Stomach smooth muscle (tissue), 2 donors: Measurements from ENCODE around the gene ABCC5.

Experiments used
- H3K27ac ChIP-seq: one replicate; pipeline ENCODE4 v1.7.0; 2013; ENCODE audit warnings: mild to moderate bottlenecking, low read length, inconsistent platforms
- H3K27me3 ChIP-seq, 2 donors: one replicate each; pipeline ENCODE4 v1.7.0; 2013; ENCODE audit warnings: low read length in 2 of 2; ENCODE audit not compliant: insufficient read depth in 2 of 2, control insufficient read depth in 1 of 2
- H3K36me3 ChIP-seq, 2 donors: one replicate each; pipeline ENCODE4 v1.7.0; 2013; ENCODE audit warnings: low read length in 2 of 2; ENCODE audit not compliant: control insufficient read depth in 2 of 2, insufficient read depth in 2 of 2
- H3K4me1 ChIP-seq: one replicate; pipeline ENCODE4 v1.7.0; 2013; ENCODE audit warnings: low read length; ENCODE audit not compliant: control insufficient read depth, insufficient read depth
- H3K4me3 ChIP-seq, 2 donors: one replicate each; pipeline ENCODE4 v1.7.0; 2013; ENCODE audit warnings: low read length in 2 of 2
- H3K9ac ChIP-seq, 2 donors: one replicate each; pipeline ENCODE4 v1.7.0; 2013; ENCODE audit warnings: low read length in 2 of 2, mild to moderate bottlenecking in 1 of 2
- H3K9me3 ChIP-seq, 2 donors: one replicate each; pipeline ENCODE4 v1.7.0; 2013; ENCODE audit warnings: low read length in 2 of 2; ENCODE audit not compliant: control insufficient read depth in 2 of 2
- donor health status: healthy.
- donor health status: Pancreatic carcinoma.

The ABCC5 gene

DNA sequence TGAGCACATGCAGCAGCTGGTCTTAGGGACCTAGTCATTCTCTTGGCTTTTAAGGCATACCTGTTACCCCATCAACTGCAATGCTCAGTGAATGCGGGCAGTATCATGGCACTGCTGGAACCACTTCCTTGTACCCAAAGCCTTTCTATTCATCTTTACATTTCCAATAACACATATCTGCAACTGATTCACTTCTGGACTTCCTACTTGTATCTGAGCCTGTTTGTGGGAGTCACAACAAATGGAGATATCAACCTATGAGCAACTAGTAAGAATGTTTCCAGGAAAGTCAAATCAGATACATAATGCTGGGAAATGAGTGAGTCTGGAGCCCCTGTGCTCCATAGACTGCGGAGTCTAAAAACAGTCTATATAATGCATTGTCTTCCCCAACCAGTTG lies 71.6 kb downstream of the ABCC5 start:
- H3K4me3 ChIP-seq, result no peak overlapping the region
- H3K27me3 ChIP-seq, result no peaks in the 10 kb centered on the region
- peaks cover 45 to 51% of the 10 kb centered on the region in 2 donors for H3K36me3 ChIP-seq
- no peaks in the 10 kb centered on the region for H3K4me1 ChIP-seq
- no peak overlapping the region for H3K9ac ChIP-seq
- no peak overlapping the region for H3K27ac ChIP-seq
- H3K9me3 ChIP-seq, result no peaks in the 10 kb centered on the region

DNA sequence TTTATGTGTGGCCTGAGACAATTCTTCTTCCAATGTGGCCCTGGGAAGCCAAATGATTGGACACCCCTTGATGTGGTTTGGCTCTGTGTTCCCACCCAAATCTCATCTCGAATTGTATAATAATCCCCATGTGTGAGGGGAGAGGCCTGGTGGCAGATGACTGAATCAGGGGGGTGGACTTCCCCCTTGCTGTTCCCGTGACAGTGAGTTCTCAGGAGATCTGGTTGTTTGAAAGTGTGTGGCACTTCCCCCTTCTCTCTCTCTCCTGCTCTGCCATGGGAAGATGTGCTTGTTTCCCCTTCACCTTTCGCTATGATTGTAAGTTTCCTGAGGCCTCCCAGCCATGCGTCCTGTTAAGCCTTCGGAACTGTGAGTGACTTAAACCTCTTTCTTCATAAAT lies 72.9 kb downstream of the ABCC5 start:
- H3K9ac ChIP-seq, result no peak overlapping the region
- H3K9me3 ChIP-seq, result no peaks in the 10 kb centered on the region
- no peak overlapping the region for H3K4me3 ChIP-seq
- no peaks in the 10 kb centered on the region for H3K4me1 ChIP-seq
- H3K36me3 ChIP-seq, result peaks cover 42 to 44% of the 10 kb centered on the region in 2 donors
- no peak overlapping the region for H3K27ac ChIP-seq
- no peaks in the 10 kb centered on the region for H3K27me3 ChIP-seq

DNA sequence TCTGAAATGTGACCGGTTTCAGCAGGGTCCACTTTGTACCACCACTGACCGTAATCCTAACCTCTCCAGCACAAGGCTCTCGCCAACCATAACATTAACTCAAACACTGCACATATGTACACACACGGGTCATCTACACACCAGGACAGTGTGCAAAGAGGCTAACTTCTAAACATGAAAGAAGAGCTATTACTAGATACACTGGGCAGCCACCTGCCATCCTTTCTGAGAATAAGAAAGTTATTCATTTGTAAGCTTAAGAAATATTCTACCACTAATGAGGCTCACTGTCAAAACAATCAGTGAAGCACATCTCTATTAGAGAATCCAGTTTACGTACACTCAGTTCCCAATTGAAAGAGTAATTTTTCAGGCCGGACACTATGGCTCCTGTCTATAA lies 73.9 kb downstream of the ABCC5 start:
- Histone ChIP-seq H3K27ac (no peak overlapping the region), H3K27me3 (no peaks in the 10 kb centered on the region), H3K4me1 (no peaks in the 10 kb centered on the region), H3K4me3 (no peak overlapping the region), H3K36me3 (peaks cover 35 to 36% of the 10 kb centered on the region in 2 donors), H3K9ac (no peak overlapping the region), H3K9me3 (no peaks in the 10 kb centered on the region)

DNA sequence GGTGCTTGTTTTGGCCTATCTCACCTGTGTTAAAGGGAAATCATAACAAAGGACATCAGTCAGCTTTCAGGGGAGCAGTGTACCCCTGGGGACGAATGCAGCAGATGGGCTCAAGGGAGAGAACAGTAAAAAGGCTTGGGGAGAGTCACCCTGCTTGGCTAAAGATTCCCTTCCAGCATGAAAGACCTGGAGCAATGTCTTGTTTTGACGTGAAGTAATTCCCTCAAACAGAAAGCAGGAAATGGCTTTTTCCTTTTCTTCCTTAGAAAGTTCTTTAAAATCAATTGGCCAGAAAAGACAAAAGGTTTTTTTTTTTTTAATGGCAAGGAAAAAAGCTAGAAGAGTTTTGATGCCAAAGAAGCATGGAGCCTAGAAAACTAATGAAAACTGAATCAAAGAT lies 76.5 kb downstream of the ABCC5 start:
- Histone ChIP-seq H3K4me3 (no peak overlapping the region), H3K4me1 (no peaks in the 10 kb centered on the region), H3K9ac (no peak overlapping the region), H3K36me3 (peaks cover 38 to 40% of the 10 kb centered on the region in 2 donors), H3K9me3 (no peaks in the 10 kb centered on the region), H3K27ac (no peak overlapping the region), H3K27me3 (no peaks in the 10 kb centered on the region)

DNA sequence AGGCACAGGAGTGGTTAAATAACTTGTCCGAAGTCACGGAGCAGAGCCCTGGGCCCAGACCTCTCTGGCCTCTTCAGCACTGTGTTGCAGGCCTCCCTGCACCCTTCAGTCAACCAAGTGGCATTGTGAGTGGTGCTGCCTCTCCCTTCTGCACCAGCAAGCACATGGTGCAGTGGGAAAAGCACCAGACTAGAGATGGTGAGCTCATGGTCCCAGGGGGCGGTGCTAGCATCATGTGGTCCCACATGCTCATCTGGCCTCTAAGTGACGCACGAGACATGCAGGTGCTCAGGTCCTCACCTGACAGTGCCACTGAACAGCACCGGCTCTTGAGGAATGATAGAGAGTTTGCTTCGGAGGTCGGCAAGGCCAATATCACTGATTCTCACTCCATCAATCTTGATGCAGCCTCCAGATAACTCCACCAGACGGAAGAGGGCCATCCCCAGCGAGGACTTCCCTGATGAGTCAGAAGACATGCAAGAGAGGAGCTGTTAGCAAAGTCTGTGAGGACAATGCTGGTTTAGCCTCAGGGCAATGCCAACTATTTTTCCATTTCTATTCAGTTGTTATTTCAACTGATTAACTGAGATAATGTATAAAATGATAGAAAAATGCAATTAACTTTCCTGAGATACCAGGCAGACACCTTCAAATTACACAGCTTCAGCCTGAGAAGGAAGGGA lies 79.9 kb downstream of the ABCC5 start:
- H3K27me3 ChIP-seq, result no peaks in the 10 kb centered on the region
- H3K36me3 ChIP-seq, result peaks cover 21 to 23% of the 10 kb centered on the region in 2 donors
- no peaks in the 10 kb centered on the region for H3K4me1 ChIP-seq
- H3K9me3 ChIP-seq, result no peaks in the 10 kb centered on the region
- H3K4me3 ChIP-seq, result no peak overlapping the region
- no peak overlapping the region for H3K27ac ChIP-seq
- no peak overlapping the region for H3K9ac ChIP-seq

DNA sequence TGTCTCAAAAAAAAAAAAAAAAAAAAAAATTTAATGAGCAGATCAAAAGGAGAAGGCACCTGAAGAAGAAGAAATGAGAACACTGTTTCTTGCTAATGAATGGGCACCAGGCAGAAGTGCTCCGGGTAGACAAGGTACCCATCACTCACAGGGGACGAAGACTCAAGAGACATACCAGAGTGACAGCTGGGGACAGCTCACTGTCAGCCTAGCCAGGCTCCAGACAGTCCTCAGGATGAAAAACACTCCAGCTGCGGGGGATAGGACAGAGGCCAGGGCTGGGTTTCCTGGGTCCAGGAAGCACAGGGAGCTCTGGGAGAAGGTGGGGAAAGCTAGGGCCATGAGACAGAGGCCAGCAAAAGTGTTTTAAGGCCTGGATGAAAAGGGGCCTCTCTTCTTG lies 84.5 kb downstream of the ABCC5 start:
- Histone ChIP-seq H3K27me3 (no peaks in the 10 kb centered on the region), H3K4me3 (no peak overlapping the region), H3K36me3 (peaks cover 12 to 25% of the 10 kb centered on the region in 2 donors), H3K9ac (no peak overlapping the region), H3K9me3 (no peaks in the 10 kb centered on the region), H3K27ac (no peak overlapping the region), H3K4me1 (no peaks in the 10 kb centered on the region)

DNA sequence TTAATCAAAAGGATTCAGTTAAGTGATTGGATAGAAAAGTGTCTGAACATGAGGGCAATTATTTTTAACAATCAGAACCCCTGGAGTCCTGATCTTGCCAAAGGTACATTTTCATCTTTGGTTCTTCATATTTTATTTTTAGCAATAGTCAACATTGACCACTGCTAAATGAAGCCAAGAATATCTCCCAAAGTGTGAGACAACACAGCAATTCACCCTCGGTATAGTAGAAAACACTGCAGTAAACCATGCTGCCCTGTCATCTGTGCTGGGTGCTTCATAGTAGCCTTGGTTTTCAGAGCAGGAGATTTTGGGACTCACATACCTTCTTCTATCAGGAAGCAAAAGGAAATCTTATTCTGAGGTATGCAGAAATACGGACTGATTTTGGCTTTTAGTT lies 85.8 kb downstream of the ABCC5 start:
- Histone ChIP-seq H3K27me3 (no peaks in the 10 kb centered on the region), H3K36me3 (peaks cover 15 to 21% of the 10 kb centered on the region in 2 donors)

DNA sequence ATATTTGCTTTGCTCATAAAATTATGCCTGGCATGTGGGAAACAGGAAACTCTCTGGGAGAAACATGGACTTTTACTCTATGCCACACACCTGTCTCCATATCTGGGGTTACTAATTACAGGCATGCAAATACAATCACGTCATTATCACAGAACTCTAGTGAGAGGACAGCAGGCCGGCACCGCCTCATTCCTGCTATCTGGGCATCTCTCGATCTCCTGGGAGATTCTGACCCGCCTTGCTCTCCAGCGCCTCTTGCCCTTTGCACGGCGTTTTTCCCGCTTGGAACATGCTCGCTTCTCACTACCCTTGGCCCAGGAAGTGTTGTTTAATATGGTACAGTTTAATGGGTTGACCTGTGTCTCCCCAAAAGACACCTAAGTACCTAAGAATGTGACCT lies 87.6 kb downstream of the ABCC5 start:
- peaks cover 19 to 24% of the 10 kb centered on the region in 2 donors for H3K36me3 ChIP-seq
- H3K9me3 ChIP-seq, result no peaks in the 10 kb centered on the region
- H3K27ac ChIP-seq, result no peak overlapping the region
- no peaks in the 10 kb centered on the region for H3K27me3 ChIP-seq
- H3K4me3 ChIP-seq, result no peak overlapping the region
- no peaks in the 10 kb centered on the region for H3K4me1 ChIP-seq
- H3K9ac ChIP-seq, result no peak overlapping the region

More for the DNA sequence above, 85.8 kb downstream of the ABCC5 start:
- Histone ChIP-seq H3K4me3 (no peak overlapping the region), H3K4me1 (no peaks in the 10 kb centered on the region), H3K9me3 (no peaks in the 10 kb centered on the region), H3K9ac (no peak overlapping the region), H3K27ac (no peak overlapping the region)

DNA sequence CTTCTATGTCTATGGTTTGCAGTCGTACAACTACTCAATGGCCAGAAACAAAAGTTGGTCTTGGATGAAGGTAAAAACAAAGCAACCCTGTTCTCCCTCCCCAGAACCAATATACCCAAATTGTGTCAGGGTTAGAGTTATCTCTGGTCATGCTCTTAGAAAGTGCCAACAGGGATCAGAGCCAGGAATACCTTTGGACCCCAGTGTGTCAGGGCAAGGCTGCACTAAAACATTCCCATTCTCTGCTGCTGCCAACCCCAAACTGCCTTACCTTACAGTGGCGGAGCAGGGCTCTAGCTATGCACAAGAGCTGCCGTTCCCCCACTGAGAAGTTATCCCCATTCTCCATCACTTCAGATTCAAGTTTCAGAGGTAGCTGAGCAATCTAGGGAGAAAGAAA lies 90.6 kb downstream of the ABCC5 start:
- Histone ChIP-seq H3K4me1 (no peaks in the 10 kb centered on the region), H3K4me3 (no peak overlapping the region), H3K36me3 (peaks cover 31 to 36% of the 10 kb centered on the region in 2 donors), H3K9ac (no peak overlapping the region), H3K27me3 (no peaks in the 10 kb centered on the region), H3K9me3 (no peaks in the 10 kb centered on the region), H3K27ac (no peak overlapping the region)

DNA sequence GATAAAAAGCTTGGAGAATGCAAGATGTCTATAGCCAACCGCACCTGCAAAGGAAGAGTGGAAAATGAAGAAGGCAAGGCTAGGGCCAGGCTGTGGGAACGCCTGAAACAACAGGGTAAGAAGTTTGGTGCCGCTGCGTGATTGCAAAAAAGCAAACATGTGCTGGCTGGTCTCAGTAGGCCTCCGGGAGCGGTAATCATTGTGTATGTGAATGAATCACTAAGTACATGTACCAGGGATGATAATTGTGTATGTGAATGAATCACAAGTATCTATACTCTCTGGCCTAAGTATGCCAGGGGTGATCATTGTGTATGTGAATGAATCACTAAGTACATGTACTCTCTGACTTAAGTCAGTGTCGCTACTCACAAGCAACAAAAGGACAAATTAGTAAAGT lies 92.7 kb downstream of the ABCC5 start:
- Histone ChIP-seq H3K4me1 (no peaks in the 10 kb centered on the region), H3K27ac (no peak overlapping the region), H3K36me3 (peaks cover 33 to 41% of the 10 kb centered on the region in 2 donors), H3K4me3 (no peak overlapping the region), H3K9ac (no peak overlapping the region), H3K9me3 (no peaks in the 10 kb centered on the region), H3K27me3 (no peaks in the 10 kb centered on the region)

DNA sequence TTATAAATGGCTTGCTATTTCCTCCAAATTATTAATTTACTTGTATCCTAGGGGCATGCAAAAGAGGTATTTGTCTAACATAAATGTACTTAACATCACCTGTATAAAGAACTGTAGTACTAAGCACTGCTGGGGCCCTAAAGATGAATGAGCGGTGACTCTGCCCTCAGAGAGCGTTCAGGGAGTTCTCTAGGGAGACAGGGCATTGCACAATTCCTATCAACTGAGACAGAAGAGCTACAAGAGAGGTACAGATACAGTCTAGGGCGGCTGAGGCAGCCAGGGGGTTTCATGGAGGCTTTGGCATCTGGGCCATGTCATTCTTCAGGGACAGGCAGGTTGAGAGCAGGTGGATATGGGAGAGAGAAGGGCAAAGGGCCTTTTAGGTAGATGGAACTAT lies 93.1 kb downstream of the ABCC5 start:
- Histone ChIP-seq H3K27me3 (no peaks in the 10 kb centered on the region), H3K36me3 (peaks cover 38 to 46% of the 10 kb centered on the region in 2 donors), H3K9me3 (no peaks in the 10 kb centered on the region), H3K4me3 (no peak overlapping the region), H3K27ac (no peak overlapping the region), H3K4me1 (no peaks in the 10 kb centered on the region), H3K9ac (no peak overlapping the region)
